Measurements from ENCODE around the gene COL5A3. TPM values are rescaled to one million over a fixed set of nuclear protein-coding genes. Genes with fewer than 3 reads are reported as not detected.
A peak's percentile ranks its signal among the peaks of the same experiment; 100 is the strongest.

Gene COL5A3
- total and polyA plus RNA-seq, 2 of the 13 experiments (the other 11 are each of a cell fraction or from before 2014, with no cell fraction given), result 0.02 TPM; not detected in 1

DNA sequence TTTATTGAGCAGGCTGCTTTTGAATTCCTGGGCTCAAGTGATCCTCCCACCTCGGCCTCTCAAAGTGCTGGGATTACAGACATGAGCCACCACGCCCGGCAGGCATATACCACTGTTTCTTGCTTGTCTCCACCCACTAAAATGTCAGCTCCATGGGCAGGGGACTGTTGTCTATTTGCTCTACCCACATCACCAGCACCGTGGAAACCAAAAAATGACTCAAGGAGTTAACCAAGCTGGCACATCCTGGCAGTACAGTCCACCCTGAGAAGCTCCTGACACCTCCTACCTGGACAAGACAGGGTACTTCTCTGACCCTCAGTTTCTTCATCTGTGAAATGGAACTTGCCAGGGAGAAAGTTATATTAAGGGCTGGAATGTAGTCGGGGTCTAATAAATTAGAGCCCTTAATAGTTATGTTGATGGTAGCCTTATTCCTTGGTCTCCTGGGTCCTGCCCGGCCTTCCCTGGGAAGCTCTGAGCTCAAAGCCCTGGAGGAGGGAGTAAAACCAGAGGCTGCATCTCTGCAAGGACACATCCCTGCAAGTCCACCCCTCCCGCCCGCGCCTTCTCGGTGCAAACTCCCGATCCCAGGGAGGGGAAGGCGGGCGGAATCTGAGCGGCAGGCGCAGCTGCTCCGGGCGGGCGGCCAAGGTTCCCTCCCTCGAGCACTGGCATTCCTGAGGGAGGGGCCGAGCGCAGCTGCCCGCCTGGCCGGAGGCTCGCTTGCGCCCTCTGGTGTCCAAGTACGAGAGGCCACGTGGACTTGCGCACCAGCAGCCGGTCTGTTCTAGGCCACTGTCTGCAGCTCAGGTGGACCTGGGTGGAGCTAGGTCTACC lies 17.1 kb upstream of the COL5A3 start (continued):
- peak; percentile 100 for TF ChIP-seq TEAD3 (CRISPR knock-in tag; optimal IDR thresholded peaks at IDR 0.05; ENCODE audit: borderline replicate concordance)
- peak; percentile 26 for TF ChIP-seq HNRNPK (IDR thresholded peaks at IDR 0.05; ENCODE audit: low read depth, low read length, poor library complexity, severe bottlenecking)
- peak; percentile 82 for TF ChIP-seq BCL6 (CRISPR knock-in tag; IDR thresholded peaks at IDR 0.05)
- TF ChIP-seq SMAD1 (CRISPR knock-in tag; IDR thresholded peaks at IDR 0.05; ENCODE audit: borderline replicate concordance, low read depth), result peak; percentile 74; the same call in 1 of the 2 replicates
- TF ChIP-seq SMC3 (IDR thresholded peaks at IDR 0.05; ENCODE audit: low read length), result peak; percentile 78; the same call in 1 of the 2 replicates
- peak; percentile 98 for TF ChIP-seq KDM3A (CRISPR knock-in tag; IDR thresholded peaks at IDR 0.05; ENCODE audit: low read depth)
- TF ChIP-seq, protein P1, sequence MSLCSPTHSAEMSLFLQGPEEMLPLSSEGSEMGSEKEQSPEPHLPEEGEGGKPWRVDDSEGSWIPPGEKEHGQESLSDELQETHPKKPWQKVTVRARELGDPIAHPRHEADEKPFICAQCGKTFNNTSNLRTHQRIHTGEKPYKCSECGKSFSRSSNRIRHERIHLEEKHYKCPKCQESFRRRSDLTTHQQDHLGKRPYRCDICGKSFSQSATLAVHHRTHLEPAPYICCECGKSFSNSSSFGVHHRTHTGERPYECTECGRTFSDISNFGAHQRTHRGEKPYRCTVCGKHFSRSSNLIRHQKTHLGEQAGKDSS (CRISPR knock-in tag; IDR thresholded peaks at IDR 0.05; ENCODE audit: borderline replicate concordance, low read depth), result peak; percentile 60; the same call in 1 of the 2 replicates
- no peak for TF ChIP-seq CBX2 (IDR thresholded peaks at IDR 0.05; ENCODE audit: low read depth, low read length)
- TF ChIP-seq CBX2 (CRISPR knock-in tag; IDR thresholded peaks at IDR 0.05; ENCODE audit: low read depth), result 0 out of 2 replicates have a peak, but pooled peaks have one; percentile 30
- TF ChIP-seq TGIF2 (CRISPR knock-in tag; IDR thresholded peaks at IDR 0.05), result 0 out of 2 replicates have a peak, but pooled peaks have one; percentile 62
- peak; percentile 86 for TF ChIP-seq ZNF331 (CRISPR knock-in tag; IDR thresholded peaks at IDR 0.05)
- no peak for TF ChIP-seq ZFP41 (CRISPR knock-in tag; IDR thresholded peaks at IDR 0.05; ENCODE audit: borderline replicate concordance)
- TF ChIP-seq HNF4A (CRISPR knock-in tag; IDR thresholded peaks at IDR 0.05), result peak; percentile 81
- peak; percentile 91; the same call in 1 of the 2 replicates for TF ChIP-seq ERF (CRISPR knock-in tag; IDR thresholded peaks at IDR 0.05)
- no peak for TF ChIP-seq CENPX (CRISPR knock-in tag; IDR thresholded peaks at IDR 0.05)
- TF ChIP-seq ZBTB39 (CRISPR knock-in tag; IDR thresholded peaks at IDR 0.05), result no peak
- peak; percentile 80; the same call in 1 of the 2 replicates for TF ChIP-seq ZFP1 (CRISPR knock-in tag; IDR thresholded peaks at IDR 0.05)
- TF ChIP-seq PHF8 (CRISPR knock-in tag; IDR thresholded peaks at IDR 0.05), result 0 out of 2 replicates have a peak, but pooled peaks have one; percentile 44
- no peak for TF ChIP-seq TCF12 (IDR thresholded peaks at IDR 0.05)
- peak; percentile 80 for TF ChIP-seq TCF12 (CRISPR knock-in tag; IDR thresholded peaks at IDR 0.05)
- 0 out of 2 replicates have a peak, but pooled peaks have one; percentile 17 for TF ChIP-seq SUZ12 (IDR thresholded peaks at IDR 0.05; ENCODE audit: low read depth, low read length)
- TF ChIP-seq THAP9 (CRISPR knock-in tag; IDR thresholded peaks at IDR 0.05; ENCODE audit: borderline replicate concordance), result peak; percentile 65; the same call in 1 of the 2 replicates
- TF ChIP-seq ZFP36L1 (CRISPR knock-in tag; IDR thresholded peaks at IDR 0.05), result 0 out of 2 replicates have a peak, but pooled peaks have one; percentile 32
